ENCODE data around the gene NTNG1.

The NTNG1 gene

DNA sequence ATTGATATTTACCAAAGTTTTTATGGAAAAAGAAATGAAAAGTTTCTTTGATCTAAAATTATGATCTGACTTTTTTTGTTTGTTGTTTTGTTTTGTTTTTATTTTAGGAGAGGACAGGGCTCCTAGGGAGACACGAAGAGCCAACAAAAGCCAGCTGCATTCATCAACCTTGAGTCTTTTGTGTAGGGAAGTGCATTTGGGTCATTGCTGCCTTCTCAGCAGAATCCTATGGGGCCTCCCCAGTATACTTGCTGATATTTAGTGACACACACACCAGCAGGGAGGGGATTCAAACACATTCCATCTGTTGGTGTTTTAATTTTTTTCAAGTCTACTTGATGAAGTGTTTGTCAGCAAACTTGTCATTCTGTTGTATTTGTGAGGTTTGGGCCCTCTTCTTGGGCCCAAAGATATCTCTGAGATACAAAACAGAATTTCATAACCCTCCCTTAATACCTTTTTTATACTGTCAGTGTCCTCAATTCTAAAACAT lies 203.5 kb downstream of the NTNG1 start:
- DNase-seq = no peak

DNA sequence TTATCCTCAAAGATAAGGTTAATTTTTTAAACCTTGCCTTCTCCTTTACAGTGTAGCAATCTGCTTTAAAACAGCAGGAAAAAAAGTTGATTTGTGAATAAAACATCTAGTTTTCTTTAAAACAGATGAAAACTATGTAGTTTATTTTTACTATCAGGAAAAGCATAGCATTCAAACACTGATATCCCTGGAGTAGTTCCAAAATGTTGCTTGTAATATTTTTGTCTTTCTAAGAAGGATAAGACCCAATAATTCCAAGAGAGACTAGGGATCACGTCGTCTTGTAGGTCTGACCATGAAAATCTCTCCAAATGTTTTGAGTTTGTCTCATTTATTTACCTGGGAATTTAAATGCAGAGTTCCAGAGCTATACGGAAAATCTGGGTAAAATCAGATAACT lies 204.0 kb downstream of the NTNG1 start:
- DNase-seq = no peak

DNA sequence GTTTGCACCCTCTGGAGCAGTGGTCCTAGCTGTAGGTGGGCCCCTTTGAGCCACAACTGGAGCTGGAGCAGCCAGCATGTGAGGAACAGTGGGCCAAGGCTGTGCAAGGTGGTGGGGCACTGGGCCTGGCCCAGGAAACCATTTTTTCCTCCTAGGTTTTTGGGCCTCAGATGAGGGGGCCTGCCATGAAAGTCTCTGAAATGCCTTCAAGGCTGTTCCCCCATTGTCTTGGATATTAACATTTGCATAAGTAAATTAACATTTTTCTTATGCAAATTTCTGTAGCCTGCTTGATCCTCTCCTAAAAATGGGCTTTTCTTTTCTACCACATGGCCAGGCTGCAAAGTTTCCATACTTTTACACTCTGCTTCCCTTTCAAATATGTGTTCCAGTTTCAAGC lies 212.0 kb downstream of the NTNG1 start:
- no peak for DNase-seq

DNA sequence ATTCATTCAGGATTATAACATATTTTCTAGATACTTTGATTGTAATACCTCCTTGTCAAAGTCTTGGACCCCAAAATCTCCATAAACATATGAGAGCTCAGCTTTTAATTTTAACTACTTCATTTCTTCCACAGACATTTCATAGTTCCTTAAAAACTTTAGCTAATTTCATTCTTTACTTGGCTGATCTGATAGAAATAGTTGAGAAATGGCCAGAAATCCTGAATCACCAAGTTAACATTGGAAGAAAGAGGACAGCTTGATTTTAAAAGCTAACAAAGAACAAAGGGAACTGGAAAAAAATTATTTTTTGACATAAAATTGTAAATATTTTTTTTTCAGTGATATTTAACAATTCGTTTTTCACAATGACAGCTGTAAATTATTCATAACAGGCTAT lies 216.5 kb downstream of the NTNG1 start:
- DNase-seq = no peak

DNA sequence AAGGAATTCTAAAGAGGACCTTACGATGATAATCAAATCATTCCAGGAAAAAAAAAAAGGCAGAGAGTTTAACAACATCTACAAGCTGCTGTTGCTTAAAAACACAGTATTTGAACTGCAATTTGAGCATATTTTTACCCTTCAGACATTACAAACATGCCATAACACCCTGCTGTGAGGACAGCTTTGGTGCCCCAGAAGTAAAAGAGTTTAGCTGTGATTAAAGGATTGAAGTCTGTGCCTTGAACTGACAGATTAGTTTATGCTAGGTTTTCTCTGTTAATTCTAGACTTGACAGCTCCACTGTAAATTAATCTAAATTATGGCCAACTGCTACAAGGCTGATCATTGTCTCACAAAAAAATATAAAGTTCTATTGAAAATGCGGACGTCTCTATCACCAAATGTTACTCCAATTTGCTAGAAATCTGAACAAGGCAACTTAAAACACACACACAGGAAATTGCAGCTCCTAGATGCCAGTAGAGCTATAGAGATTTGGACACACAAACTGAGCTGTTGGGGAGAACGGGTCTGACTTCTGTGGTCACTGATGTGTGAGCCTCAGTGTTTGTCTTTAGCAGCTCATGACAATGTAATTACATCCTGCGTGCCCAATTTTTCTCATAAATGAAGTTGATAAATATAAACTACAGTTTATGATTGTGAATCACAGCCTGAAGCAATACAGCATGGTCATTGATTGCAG lies 217.9 kb downstream of the NTNG1 start:
- peak; percentile 9 for DNase-seq

GRCh38 chr1:107359472-107360241 lies 218.8 kb downstream of the NTNG1 start:
- DNase-seq = no peak

DNA sequence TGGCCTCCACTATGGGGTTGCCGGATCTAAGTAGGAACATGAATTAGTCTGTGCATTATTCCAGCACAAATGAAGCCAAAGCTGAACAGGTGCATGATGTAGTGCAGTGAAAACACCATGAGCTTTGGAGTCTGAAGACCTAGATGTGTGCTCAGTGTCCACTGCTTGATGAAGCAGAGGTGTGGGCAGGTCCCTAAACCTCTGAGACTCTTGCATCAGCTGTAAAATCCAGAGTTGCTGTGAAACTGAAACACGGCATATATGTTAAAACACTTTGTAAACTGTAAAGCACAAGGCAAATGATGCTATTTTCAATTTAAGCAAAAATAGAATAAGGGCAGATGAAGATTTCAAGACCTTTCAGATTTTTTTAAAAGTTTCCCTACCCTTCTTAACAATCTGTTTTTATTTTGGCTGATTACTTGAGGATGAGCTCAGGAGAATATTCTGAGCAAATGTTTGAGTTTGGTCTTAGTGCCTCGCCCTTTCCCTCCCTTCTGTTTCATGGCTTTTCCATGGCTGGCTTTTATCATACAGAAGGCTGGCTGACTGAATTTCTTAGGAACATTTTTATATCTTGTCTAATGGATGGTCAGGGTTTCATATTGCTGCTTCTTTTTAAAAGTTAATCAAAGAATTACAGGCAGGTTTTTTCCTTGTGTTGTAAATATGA lies 221.8 kb downstream of the NTNG1 start:
- DNase-seq = no peak

GRCh38 chr1:107363154-107363553 lies 222.3 kb downstream of the NTNG1 start:
- DNase-seq = no peak

DNA sequence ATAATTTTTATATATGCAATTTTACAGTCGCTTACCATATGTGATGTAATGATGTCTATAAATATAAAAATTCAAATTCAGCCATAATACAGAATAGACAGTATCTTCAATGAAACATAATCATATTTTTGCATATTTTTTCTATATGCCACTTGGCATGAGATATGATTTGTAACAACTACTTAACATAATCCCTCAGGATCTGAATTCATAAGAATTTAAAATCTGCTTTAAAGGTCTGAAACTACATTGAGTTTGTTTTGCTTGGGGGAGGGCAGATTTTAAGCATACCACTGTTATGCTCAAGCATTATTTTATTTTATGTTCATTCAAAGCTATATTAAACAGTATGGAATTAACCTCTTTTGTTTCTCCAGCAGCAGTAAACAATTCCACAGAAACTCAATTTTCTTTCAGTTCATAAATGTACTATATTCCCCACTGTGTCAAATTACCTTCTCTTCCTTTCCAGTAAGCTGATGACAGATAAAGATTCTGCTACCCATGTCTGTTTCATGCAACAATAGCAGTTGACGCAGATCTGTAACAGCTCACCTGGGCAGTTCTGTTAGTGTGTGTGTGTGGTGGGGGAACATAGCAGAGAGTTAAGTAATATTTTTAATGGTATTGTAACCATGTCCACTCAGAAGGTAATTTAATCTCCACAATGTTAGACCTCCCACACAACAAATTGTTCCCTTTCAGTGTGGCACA lies 224.8 kb downstream of the NTNG1 start:
- peak; percentile 76 for DNase-seq

- DNase-seq = no peak
Measured at GRCh38 chr1:107378426-107378825, 237.6 kb downstream of the NTNG1 start.

- no peak for DNase-seq
Measured at GRCh38 chr1:107378866-107379265, 238.0 kb downstream of the NTNG1 start.

DNA sequence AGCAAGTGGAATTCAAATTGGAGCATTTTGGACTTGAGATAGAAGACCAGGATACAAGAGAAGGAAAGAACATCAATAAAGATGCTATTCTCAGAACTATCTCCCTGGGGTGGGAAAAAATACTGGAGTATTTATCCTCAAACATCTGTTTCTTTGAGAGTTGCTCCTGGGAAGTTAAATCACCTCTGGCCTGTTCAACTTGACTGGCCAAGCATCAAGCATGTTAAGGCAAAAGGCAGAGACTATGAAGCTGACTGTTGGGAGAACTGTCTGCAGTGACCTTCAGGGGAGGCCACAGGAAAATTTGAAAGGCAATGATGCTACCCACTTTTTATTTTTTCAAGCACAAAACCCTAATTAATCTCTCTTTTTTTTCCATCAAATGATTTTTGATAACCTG lies 239.0 kb downstream of the NTNG1 start:
- DNase-seq = no peak

DNA sequence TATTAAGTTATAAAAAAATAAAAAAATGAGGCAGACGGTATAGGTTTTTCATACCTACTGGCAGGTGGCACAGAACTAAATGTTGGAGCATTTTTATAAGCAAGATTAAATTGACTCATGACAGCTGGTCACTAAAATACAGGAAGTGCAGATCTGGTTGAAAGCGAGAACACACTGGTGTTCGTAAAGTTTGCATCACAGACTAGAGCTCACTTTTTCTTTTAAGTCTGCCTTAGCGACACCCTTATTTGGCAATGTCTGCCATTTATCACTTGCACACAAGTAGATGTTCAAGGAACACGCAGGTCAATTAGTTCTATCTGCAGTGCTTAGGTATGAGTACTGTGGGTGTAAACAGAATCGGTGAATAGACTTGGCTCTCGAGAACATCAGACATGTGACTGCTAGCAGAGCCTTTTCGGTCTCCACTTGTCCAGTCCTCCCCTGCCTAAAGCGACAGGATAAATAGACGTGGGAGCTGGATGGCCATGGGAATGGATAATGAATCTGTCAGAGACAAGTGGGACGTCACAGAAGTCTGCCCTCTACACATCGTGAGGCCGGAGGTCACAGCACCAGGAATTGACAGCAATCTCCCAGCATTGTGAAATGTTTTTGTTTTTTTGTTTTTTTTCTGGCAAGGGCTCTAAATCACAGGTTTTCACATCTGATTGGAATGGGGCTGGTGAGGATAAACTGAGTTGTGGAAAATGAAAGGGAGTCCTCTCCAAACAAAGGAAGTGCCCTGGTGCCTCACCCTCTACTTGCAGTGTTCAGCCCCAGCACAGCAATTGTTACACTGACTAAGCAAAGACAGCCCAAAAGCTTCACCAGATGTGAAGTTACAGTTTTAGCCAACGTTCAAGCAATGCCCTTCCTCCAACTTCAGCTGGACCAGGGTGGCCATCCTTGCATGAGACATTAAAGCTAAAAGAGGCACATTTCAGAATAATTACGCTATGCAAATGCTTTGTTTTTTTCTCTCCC lies 248.9 kb downstream of the NTNG1 start:
- DNase-seq = no peak

- no peak for DNase-seq
Measured at GRCh38 chr1:107394301-107394700, 253.5 kb downstream of the NTNG1 start.

DNA sequence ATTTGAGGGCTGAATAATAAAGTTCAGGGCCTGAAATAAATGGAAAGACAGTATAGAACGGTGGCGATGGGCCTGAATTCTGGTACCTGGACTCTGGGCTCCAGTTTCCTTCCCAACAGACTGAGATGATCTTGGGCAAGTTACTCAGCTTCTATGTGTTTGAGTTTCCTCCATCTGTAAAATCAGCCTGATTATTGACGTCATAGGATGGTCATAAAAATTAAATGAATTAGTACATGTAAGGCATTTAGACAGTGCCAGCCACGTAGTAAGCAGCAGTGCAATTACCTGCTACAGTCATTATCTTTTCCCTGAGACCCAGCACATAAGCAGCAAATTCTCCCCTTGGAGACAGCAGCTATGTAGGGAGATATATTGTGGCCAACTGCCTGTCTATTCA lies 260.9 kb downstream of the NTNG1 start:
- no peak for DNase-seq

DNA sequence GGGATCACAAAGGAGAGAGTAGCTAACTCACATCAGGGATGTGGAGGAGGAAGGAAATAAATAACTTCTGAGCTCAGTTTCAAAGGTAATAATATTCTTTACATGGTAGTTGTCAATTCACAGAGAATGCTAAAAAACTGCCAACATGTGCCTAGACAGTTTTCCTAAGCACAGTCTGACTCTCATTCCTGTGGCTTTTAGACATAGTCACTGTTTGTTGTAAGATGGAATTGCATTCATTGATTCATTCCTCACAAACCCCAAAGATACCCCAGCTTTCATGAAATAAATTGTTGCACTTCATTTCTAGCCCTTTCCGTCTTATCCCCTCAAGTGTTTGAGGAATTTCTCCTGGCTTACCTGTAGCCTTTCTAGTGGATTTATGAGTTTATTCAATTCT lies 263.9 kb downstream of the NTNG1 start:
- DNase-seq = no peak

GRCh38 chr1:107405236-107405635 lies 264.4 kb downstream of the NTNG1 start:
- DNase-seq = no peak

GRCh38 chr1:107407011-107407410 lies 266.2 kb downstream of the NTNG1 start:
- no peak for DNase-seq

DNA sequence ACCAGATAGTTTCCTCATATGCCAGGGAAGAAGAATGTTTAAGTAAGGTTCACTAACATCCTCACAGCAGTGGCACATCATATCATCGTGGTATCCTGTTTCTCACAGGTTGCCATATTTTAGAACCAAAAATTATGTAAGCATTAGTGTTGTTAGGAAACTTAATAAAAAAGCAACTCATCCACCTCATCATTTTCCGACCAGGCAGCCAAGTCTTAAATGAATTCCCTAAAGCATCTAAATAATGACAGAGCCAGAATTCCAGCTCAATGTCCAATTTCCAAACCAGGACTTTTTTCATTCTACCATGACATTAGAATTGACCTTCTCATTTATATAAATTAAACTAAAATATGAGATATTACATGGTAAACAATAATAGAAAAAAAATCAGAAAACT lies 272.7 kb downstream of the NTNG1 start:
- DNase-seq = no peak

DNA sequence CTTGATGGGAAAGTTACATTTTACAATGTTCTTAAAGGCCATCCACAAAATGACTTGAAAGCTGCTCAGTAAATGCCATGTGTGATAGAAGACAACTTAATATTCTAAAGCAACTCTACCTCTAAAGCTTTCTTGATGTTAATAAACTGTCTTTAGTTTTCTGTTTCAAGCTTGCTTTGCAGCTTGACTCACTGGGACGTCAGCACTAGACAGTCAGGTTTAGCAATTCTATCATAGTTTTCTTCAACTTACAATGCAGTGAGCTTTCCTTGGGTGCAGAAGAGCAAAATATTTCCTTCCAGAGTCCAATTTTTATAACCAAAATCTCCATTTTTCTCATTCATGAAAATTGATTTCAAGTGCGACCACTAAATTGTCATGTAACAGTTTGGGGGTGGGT lies 273.1 kb downstream of the NTNG1 start:
- DNase-seq = no peak

GRCh38 chr1:107414550-107414949 lies 273.7 kb downstream of the NTNG1 start:
- DNase-seq = no peak

- DNase-seq = no peak
Measured at GRCh38 chr1:107415241-107415640, 274.4 kb downstream of the NTNG1 start.
